GM20431 (cell line): ENCODE data around the gene FAM229A.

Experiments used
- in situ Hi-C: fragments of 300-500 bp; cut with MseI, MboI; formaldehyde crosslinking; loops from one replicate; pipeline ENCODE4 v1.15.0; 2020; ENCODE audit warnings: low sequenced_read_pairs; ENCODE audit not compliant: unreplicated experiment

The FAM229A gene

GRCh38 chr1:32351399-32352238 lies 10.7 kb downstream of the FAM229A start:
- in situ Hi-C loops = no loop called here

GRCh38 chr1:32350785-32351398 lies 11.4 kb downstream of the FAM229A start:
- in situ Hi-C loops = no loop called here

GRCh38 chr1:32349211-32349708 lies 13.0 kb downstream of the FAM229A start:
- in situ Hi-C loops = no loop called here

- in situ Hi-C loops = no loop called here
Measured at GRCh38 chr1:32346532-32347157, 15.6 kb downstream of the FAM229A start.

GRCh38 chr1:32345289-32345827 lies 16.9 kb downstream of the FAM229A start:
- in situ Hi-C loops = no loop called here

GRCh38 chr1:32342704-32343103 lies 19.6 kb downstream of the FAM229A start:
- in situ Hi-C loops = no loop called here

- in situ Hi-C loops = no loop called here
Measured at GRCh38 chr1:32341971-32342370, 20.3 kb downstream of the FAM229A start.

- in situ Hi-C loops = no loop called here
Measured at GRCh38 chr1:32341186-32341757, 21.0 kb downstream of the FAM229A start.

GRCh38 chr1:32339363-32339978 lies 22.8 kb downstream of the FAM229A start:
- in situ Hi-C loops = no loop called here

- in situ Hi-C loops = no loop called here
Measured at GRCh38 chr1:32338637-32339145, 23.6 kb downstream of the FAM229A start.

GRCh38 chr1:32337855-32338636 lies 24.2 kb downstream of the FAM229A start:
- in situ Hi-C loops = no loop called here

- in situ Hi-C loops = no loop called here
Measured at GRCh38 chr1:32336963-32337675, 25.2 kb downstream of the FAM229A start.

GRCh38 chr1:32336591-32336932 lies 25.7 kb downstream of the FAM229A start:
- in situ Hi-C loops = no loop called here

GRCh38 chr1:32335790-32336590 lies 26.3 kb downstream of the FAM229A start, which contains the start of gene MARCKSL1:
Gene MARCKSL1 (minus strand): TSS chr1:32336233. CDS start chr1:32336033, 200 bp downstream.
- in situ Hi-C loops = no loop called here

GRCh38 chr1:32335535-32335789 lies 26.8 kb downstream of the FAM229A start:
- in situ Hi-C loops = no loop called here

- in situ Hi-C loops = no loop called here
Measured at GRCh38 chr1:32334864-32335534, 27.3 kb downstream of the FAM229A start.

GRCh38 chr1:32334274-32334861 lies 27.9 kb downstream of the FAM229A start:
- in situ Hi-C loops = no loop called here
